NB4 (cell line): Measurements from ENCODE around the gene LAMA5.

Source experiments
- CTCF ChIP-seq: IDR thresholded peaks from one replicate; pipeline ENCODE4 v1.5.1; 2012; ENCODE audit warnings: low read depth, low read length
- POLR2A ChIP-seq: IDR thresholded peaks from 2 replicates; pipeline ENCODE4 v1.6.1; 2011; ENCODE audit warnings: mild to moderate bottlenecking; ENCODE audit not compliant: insufficient read length; ENCODE audit errors: extremely low read depth

GRCh38 chr20:62303340-62304226 is 63.5 kb downstream of the LAMA5 start:
- TF ChIP-seq CTCF (no peak), POLR2A (no peak)
